WTC11 (cell line): ENCODE measurements around the gene SYCE1. TPM values are rescaled to one million over a fixed set of nuclear protein-coding genes. Genes with fewer than 3 reads are reported as not detected.

Experiments
- ATAC-seq: fragments of 200-7000 bp; cut with Tn5 transposase; 2 replicates; pipeline ENCODE4 v1.10.0; 2021; ENCODE audit warnings: mild to moderate bottlenecking, moderate library complexity
- CTCF ChIA-PET: fragments of 300-600 bp; sonication (Branson Sonifier 250); formaldehyde crosslinking; loops from one replicate; lab custom pipeline; 2021; ENCODE audit warnings: antibody characterized with exemption; lab: Charles Lee
- POLR2A ChIA-PET: fragments of 350-600 bp; sonication (Branson Sonifier 250); formaldehyde crosslinking; loops from one replicate; lab custom pipeline; 2021; ENCODE audit warnings: antibody characterized with exemption; lab: Charles Lee
- DNase-seq: peaks from one replicate; pipeline ENCODE4 v3.0.0; 2021; ENCODE audit warnings: low spot score
- H3K27ac Mint-ChIP-seq: 2 replicates; pipeline ENCODE4 v1.8.0; 2021; ENCODE audit warnings: mixed read lengths
- H3K27me3 Mint-ChIP-seq: 2 replicates; pipeline ENCODE4 v1.8.0; 2021; ENCODE audit warnings: low read depth, mild to moderate bottlenecking, moderate library complexity, mixed read lengths
- H3K36me3 Mint-ChIP-seq: 2 replicates; pipeline ENCODE4 v1.8.0; 2021; ENCODE audit warnings: mixed read lengths
- H3K4me1 Mint-ChIP-seq: 2 replicates; pipeline ENCODE4 v1.8.0; 2022; ENCODE audit warnings: mixed read lengths
- H3K4me3 Mint-ChIP-seq: 2 replicates; pipeline ENCODE4 v1.8.0; 2021; ENCODE audit warnings: mild to moderate bottlenecking, moderate library complexity, mixed read lengths
- H3K9me3 Mint-ChIP-seq: 2 replicates; pipeline ENCODE4 v1.8.0; 2021; ENCODE audit warnings: mixed read lengths
- AR ChIP-seq: fragments of 250-450 bp; sonication (Bioruptor Pico); IDR thresholded peaks from 2 replicates; pipeline ENCODE4 v1.9.0; 2021; ENCODE audit warnings: mild to moderate bottlenecking
- ATF1 ChIP-seq: sonication (generic); formaldehyde crosslinking; IDR thresholded peaks from 2 replicates; pipeline ENCODE4 v1.8.1; 2023; ENCODE audit warnings: mild to moderate bottlenecking, moderate library complexity, missing genetic modification reagents
- CREM ChIP-seq: sonication (generic); formaldehyde crosslinking; IDR thresholded peaks from 2 replicates; pipeline ENCODE4 v1.8.1; 2022; ENCODE audit warnings: mild to moderate bottlenecking, missing genetic modification reagents, moderate library complexity
- E2F1 ChIP-seq: sonication (generic); formaldehyde crosslinking; IDR thresholded peaks from 2 replicates; pipeline ENCODE4 v1.8.0; 2022; ENCODE audit warnings: mild to moderate bottlenecking, missing genetic modification reagents
- E2F4 ChIP-seq: sonication (generic); formaldehyde crosslinking; IDR thresholded peaks from 2 replicates; pipeline ENCODE4 v1.8.1; 2022; ENCODE audit warnings: low read depth, mild to moderate bottlenecking, moderate library complexity, missing genetic modification reagents, borderline replicate concordance
- ERG ChIP-seq: fragments of 250-450 bp; sonication (Bioruptor Pico); IDR thresholded peaks from 2 replicates; pipeline ENCODE4 v1.8.0; 2021; ENCODE audit warnings: mild to moderate bottlenecking
- ESRRA ChIP-seq: sonication (generic); formaldehyde crosslinking; IDR thresholded peaks from 2 replicates; pipeline ENCODE4 v1.8.1; 2022; ENCODE audit warnings: mild to moderate bottlenecking, missing genetic modification reagents, borderline replicate concordance
- ETV6 ChIP-seq: sonication (generic); formaldehyde crosslinking; IDR thresholded peaks from 2 replicates; pipeline ENCODE4 v1.8.1; 2022; ENCODE audit warnings: mild to moderate bottlenecking, missing genetic modification reagents
- FOXP4 ChIP-seq: sonication (generic); formaldehyde crosslinking; IDR thresholded peaks from 2 replicates; pipeline ENCODE4 v1.8.0; 2022; ENCODE audit warnings: mild to moderate bottlenecking, missing genetic modification reagents
- JUN ChIP-seq: sonication (generic); formaldehyde crosslinking; IDR thresholded peaks from 2 replicates; pipeline ENCODE4 v1.8.0; 2023; ENCODE audit warnings: mild to moderate bottlenecking, missing genetic modification reagents
- KAT7 ChIP-seq: sonication (generic); formaldehyde crosslinking; IDR thresholded peaks from 2 replicates; pipeline ENCODE4 v1.8.1; 2023; ENCODE audit warnings: missing genetic modification reagents, mild to moderate bottlenecking, borderline replicate concordance
- MAX ChIP-seq: sonication (generic); formaldehyde crosslinking; IDR thresholded peaks from 2 replicates; pipeline ENCODE4 v1.8.0; 2022; ENCODE audit warnings: mild to moderate bottlenecking, missing genetic modification reagents
- MXD4 ChIP-seq: fragments of 250-450 bp; sonication (Bioruptor Pico); IDR thresholded peaks from 2 replicates; pipeline ENCODE4 v1.8.0; 2021; ENCODE audit warnings: mild to moderate bottlenecking, moderate library complexity, borderline replicate concordance
- NFE2L1 ChIP-seq: sonication (generic); formaldehyde crosslinking; IDR thresholded peaks from 2 replicates; pipeline ENCODE4 v1.8.1; 2023; ENCODE audit warnings: missing genetic modification reagents
- NFYB ChIP-seq: sonication (generic); formaldehyde crosslinking; conservative IDR thresholded peaks from 2 replicates; pipeline ENCODE4 v1.8.0; 2022; ENCODE audit warnings: low read depth, missing genetic modification reagents
- OVOL2 ChIP-seq: fragments of 250-450 bp; sonication (Bioruptor Pico); IDR thresholded peaks from 2 replicates; pipeline ENCODE4 v1.9.0; 2021; ENCODE audit warnings: mild to moderate bottlenecking, borderline replicate concordance
- SMAD3 ChIP-seq: sonication (generic); formaldehyde crosslinking; IDR thresholded peaks from 2 replicates; pipeline ENCODE4 v1.8.0; 2022; ENCODE audit warnings: missing genetic modification reagents, mild to moderate bottlenecking, borderline replicate concordance
- SMAD4 ChIP-seq: sonication (generic); formaldehyde crosslinking; IDR thresholded peaks from 2 replicates; pipeline ENCODE4 v1.8.0; 2022; ENCODE audit warnings: mild to moderate bottlenecking, missing genetic modification reagents
- SP1 ChIP-seq: sonication (generic); formaldehyde crosslinking; conservative IDR thresholded peaks from 2 replicates; pipeline ENCODE4 v1.8.1; 2022; ENCODE audit warnings: missing genetic modification reagents
- TP53 ChIP-seq: sonication (generic); formaldehyde crosslinking; IDR thresholded peaks from 2 replicates; pipeline ENCODE4 v1.8.1; 2023; ENCODE audit warnings: mild to moderate bottlenecking, missing genetic modification reagents
- ZNF138 ChIP-seq: sonication (generic); formaldehyde crosslinking; conservative IDR thresholded peaks from 2 replicates; pipeline ENCODE4 v1.8.1; 2022; ENCODE audit warnings: mild to moderate bottlenecking, moderate library complexity, missing genetic modification reagents
- ZNF219 ChIP-seq: sonication (generic); formaldehyde crosslinking; IDR thresholded peaks from 2 replicates; pipeline ENCODE4 v1.8.0; 2023; ENCODE audit warnings: missing genetic modification reagents, mild to moderate bottlenecking, borderline replicate concordance
- ZNF317 ChIP-seq: sonication (generic); formaldehyde crosslinking; IDR thresholded peaks from 2 replicates; pipeline ENCODE4 v1.8.1; 2023; ENCODE audit warnings: low read depth, mild to moderate bottlenecking, moderate library complexity, missing genetic modification reagents, borderline replicate concordance
- ZNF423 ChIP-seq: fragments of 250-450 bp; sonication (Bioruptor Pico); IDR thresholded peaks from 2 replicates; pipeline ENCODE4 v2.1.2; 2022; ENCODE audit warnings: mild to moderate bottlenecking, moderate library complexity
- ZSCAN18 ChIP-seq: fragments of 250-450 bp; sonication (Bioruptor Pico); IDR thresholded peaks from 2 replicates; pipeline ENCODE4 v2.1.2; 2022; ENCODE audit warnings: mild to moderate bottlenecking, moderate library complexity
- total RNA-seq: library from RNA; stranded (reverse); gene quantifications from 3 replicates; pipeline ENCODE4 v1.2.3, GENCODE V29; 2021

SYCE1 gene
- total RNA-seq, 1 experiment from 2014 or later = not detected

GRCh38 chr10:133564816-133565215 is 567 bp downstream of the SYCE1 start (continued):
- TF ChIP-seq AR (no peak), ZNF423 (CRISPR knock-in tag) (no peak), SMAD3 (CRISPR knock-in tag) (no peak), ETV6 (no peak), JUN (no peak), MXD4 (no peak)

- no peak overlapping the region for H3K4me3 Mint-ChIP-seq
- POLR2A ChIA-PET = no interaction called here
- ATAC-seq (no peak), DNase-seq (no peak)
- no peaks in the 10 kb centered on the region for H3K4me1 Mint-ChIP-seq
- peaks cover 13% of the 10 kb centered on the region for H3K27me3 Mint-ChIP-seq
- no peak for TF ChIP-seq ESRRA
- TF ChIP-seq MAX (CRISPR knock-in tag) = no peak
- TF ChIP-seq NFYB = no peak
- no peak for TF ChIP-seq TP53 (CRISPR knock-in tag)
- TF ChIP-seq ATF1 (CRISPR knock-in tag) = no peak
- TF ChIP-seq ZNF219 (CRISPR knock-in tag) = no peak
- TF ChIP-seq SP1 = no peak
- no peak for TF ChIP-seq SMAD4 (CRISPR knock-in tag)
- TF ChIP-seq E2F4 (CRISPR knock-in tag) = no peak
- no peak for TF ChIP-seq NFE2L1 (CRISPR knock-in tag)
- TF ChIP-seq ZNF138 (CRISPR knock-in tag) = no peak
- no peak for TF ChIP-seq OVOL2 (CRISPR knock-in tag)
- no peak for TF ChIP-seq KAT7 (CRISPR knock-in tag)
- TF ChIP-seq E2F1 (CRISPR knock-in tag) = no peak
- TF ChIP-seq ERG (CRISPR knock-in tag) = no peak
- no peak overlapping the region for H3K27ac Mint-ChIP-seq
- peaks cover 73% of the 10 kb centered on the region for H3K36me3 Mint-ChIP-seq
- H3K9me3 Mint-ChIP-seq = peaks cover 93% of the 10 kb centered on the region
- CTCF ChIA-PET = no interaction called here
These were observed 6.2 kb downstream of the SYCE1 start for GRCh38 chr10:133559216-133559615.

GRCh38 chr10:133557381-133557780 is 8.0 kb downstream of the SYCE1 start:
- Mint-ChIP-seq H3K9me3 (peaks cover 93% of the 10 kb centered on the region), H3K4me1 (no peaks in the 10 kb centered on the region), H3K36me3 (peaks cover 77% of the 10 kb centered on the region), H3K27me3 (peaks cover 13% of the 10 kb centered on the region), H3K27ac (no peak overlapping the region), H3K4me3 (no peak overlapping the region)
- ChIA-PET CTCF (no interaction called here), POLR2A (no interaction called here)
- no peak for DNase-seq
- ATAC-seq = no peak
- TF ChIP-seq KAT7 (CRISPR knock-in tag) (no peak), ZSCAN18 (CRISPR knock-in tag) (no peak), ZNF317 (no peak), FOXP4 (no peak), CREM (CRISPR knock-in tag) (no peak)
